ENCODE results near the gene PREP. TPM values are rescaled to one million over a fixed set of nuclear protein-coding genes. Genes with fewer than 3 reads are reported as not detected.

Gene PREP
- total RNA-seq, 1 donor from 2014 or later, result 21.8 TPM

- no peak for ATAC-seq
Measured at GRCh38 chr6:105304825-105305224, 98.1 kb downstream of the PREP start.

- ATAC-seq, result no peak
Measured at GRCh38 chr6:105304366-105304765, 98.5 kb downstream of the PREP start.

- ATAC-seq, result no peak
Measured at GRCh38 chr6:105302617-105303128, 100.2 kb downstream of the PREP start.

GRCh38 chr6:105301756-105302616, 100.9 kb downstream of the PREP start:
- ATAC-seq, result no peak

- no peak for ATAC-seq
Measured at GRCh38 chr6:105301072-105301503, 101.8 kb downstream of the PREP start.

GRCh38 chr6:105300090-105300489, 102.8 kb downstream of the PREP start:
- ATAC-seq, result no peak

- no peak for ATAC-seq
Measured at GRCh38 chr6:105294129-105294528, 108.8 kb downstream of the PREP start.

GRCh38 chr6:105292689-105293339, 110.1 kb downstream of the PREP start:
- ATAC-seq, result no peak

GRCh38 chr6:105291525-105291924, 111.4 kb downstream of the PREP start:
- ATAC-seq, result no peak

GRCh38 chr6:105282631-105283585, 120.0 kb downstream of the PREP start:
- no peak for ATAC-seq

GRCh38 chr6:105280033-105280432, 122.8 kb downstream of the PREP start:
- ATAC-seq, result no peak

GRCh38 chr6:105279463-105279862, 123.4 kb downstream of the PREP start:
- ATAC-seq, result no peak

- ATAC-seq, result no peak
Measured at GRCh38 chr6:105278813-105279212, 124.1 kb downstream of the PREP start.

GRCh38 chr6:105278035-105278434, 124.8 kb downstream of the PREP start:
- ATAC-seq, result no peak

GRCh38 chr6:105276374-105276773, 126.5 kb downstream of the PREP start:
- ATAC-seq, result no peak

GRCh38 chr6:105275542-105275941, 127.3 kb downstream of the PREP start:
- no peak for ATAC-seq

GRCh38 chr6:105274678-105275077, 128.2 kb downstream of the PREP start:
- ATAC-seq, result no peak

- ATAC-seq, result no peak
Measured at GRCh38 chr6:105273589-105273988, 129.3 kb downstream of the PREP start.

GRCh38 chr6:105272786-105273185, 130.1 kb downstream of the PREP start:
- ATAC-seq, result peak; percentile 28

- ATAC-seq, result peak; percentile 82
Measured at GRCh38 chr6:105270511-105270910, 132.4 kb downstream of the PREP start.

- ATAC-seq, result no peak
Measured at GRCh38 chr6:105269390-105269789, 133.5 kb downstream of the PREP start.
